Cardiac septum (tissue), 1 donor: ENCODE measurements around the gene HEATR3. TPM values are rescaled to one million over a fixed set of nuclear protein-coding genes. Genes with fewer than 3 reads are reported as not detected.

Experiments
- DNase-seq: peaks from one replicate; pipeline ENCODE4 v3.0.0-alpha.2; 2020; ENCODE audit warnings: low spot score
- intact Hi-C: fragments of 100-400 bp; cut with DNase I; formaldehyde crosslinking; loops from one replicate; pipeline ENCODE4 v1.14.0; 2022
- long read RNA-seq: library from polyadenylated mRNA; unstranded; transcript quantifications from one replicate; pipeline ENCODE4 v2.0.0, GENCODE V29; 2021
- total RNA-seq: library from RNA; stranded (reverse); fragmentation: NEBNext Ultra II Directional; extraction: Animal tissue kit (Norgen Biotek cat#: 25700); gene quantifications from one replicate; pipeline ENCODE4 v1.2.1, GENCODE V29; 2021
- donor health status: DM: no; HTN: no; CAD: no.

HEATR3 gene, protein sequence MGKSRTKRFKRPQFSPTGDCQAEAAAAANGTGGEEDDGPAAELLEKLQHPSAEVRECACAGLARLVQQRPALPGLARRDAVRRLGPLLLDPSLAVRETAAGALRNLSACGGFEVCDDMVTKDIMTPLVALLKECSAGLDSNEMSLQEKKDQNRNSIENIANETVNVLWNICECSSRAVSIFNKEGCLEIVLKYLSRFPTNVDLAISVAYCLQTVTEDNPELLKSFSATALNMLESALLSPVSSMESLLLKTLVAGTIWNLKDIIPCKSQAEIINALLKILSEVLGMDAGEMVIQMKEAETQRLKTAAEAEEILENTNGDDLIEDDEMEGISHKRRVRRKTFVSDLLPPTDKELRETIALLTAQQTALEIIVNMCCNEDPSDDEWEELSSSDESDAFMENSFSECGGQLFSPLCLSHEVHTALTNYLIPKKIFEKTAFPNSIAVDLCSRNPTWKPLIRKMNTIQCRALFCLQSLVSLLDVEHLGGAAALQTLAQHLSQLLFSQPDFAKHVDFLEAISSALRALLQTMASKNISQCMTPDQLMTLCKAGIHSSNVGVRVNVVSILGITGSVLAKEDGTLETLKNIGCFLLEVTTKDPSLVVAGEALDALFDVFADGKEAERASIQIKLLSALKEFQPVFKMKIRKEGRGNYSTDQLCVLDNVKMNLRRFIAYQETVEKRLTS
- total RNA-seq, result 10.3 TPM
- long read RNA-seq, partial matches to known transcripts, result 0 of 2 reads
- long read RNA-seq, other reads (novel, unspliced or antisense), result 1 of 2 reads

DNA sequence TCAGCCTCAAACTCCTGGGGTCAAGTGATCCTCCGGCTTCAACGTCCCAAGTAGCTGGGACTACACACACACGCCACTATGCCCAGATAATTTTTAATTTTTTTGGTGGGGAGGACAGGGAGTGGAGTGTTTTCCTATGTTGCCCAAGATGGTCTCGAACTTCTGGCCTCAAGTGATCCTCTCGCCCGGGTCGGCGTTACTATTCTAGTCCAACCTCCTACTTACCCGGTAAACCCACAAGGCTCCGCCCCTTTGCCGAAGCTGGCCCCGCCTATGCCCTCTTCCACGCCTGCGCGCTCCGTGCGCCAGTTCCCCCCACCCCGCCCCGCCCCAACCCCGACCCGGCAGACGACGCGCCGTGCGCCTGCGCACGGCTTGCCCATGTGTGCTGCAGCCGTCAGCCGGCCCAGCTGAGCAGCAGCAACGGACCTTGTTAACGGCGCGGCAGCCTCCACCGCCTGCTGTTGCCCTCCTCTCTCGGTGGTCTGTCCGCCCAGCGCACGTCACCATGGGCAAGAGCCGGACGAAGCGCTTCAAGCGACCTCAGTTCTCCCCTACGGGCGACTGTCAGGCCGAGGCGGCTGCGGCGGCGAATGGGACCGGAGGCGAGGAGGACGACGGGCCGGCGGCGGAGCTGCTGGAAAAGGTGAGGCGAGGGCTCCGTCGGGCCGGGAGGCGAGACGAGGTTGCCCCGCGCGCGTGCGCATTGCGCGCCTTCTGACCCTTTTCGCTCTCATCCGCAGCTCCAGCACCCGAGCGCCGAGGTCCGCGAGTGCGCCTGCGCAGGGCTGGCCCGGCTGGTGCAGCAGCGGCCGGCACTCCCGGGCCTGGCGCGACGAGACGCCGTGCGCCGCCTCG is at the start of gene HEATR3:
Gene HEATR3 (plus strand): TSS at position 347 of the 858 bp plus-strand sequence. CDS start 162 bp downstream, at position 509.
- peak; percentile 98 for DNase-seq
- intact Hi-C loops, result loop anchor here (2.0 kb wide), 3 partner anchors 41 to 145 kb away; partner anchors contain the start of gene CNEP1R1

DNA sequence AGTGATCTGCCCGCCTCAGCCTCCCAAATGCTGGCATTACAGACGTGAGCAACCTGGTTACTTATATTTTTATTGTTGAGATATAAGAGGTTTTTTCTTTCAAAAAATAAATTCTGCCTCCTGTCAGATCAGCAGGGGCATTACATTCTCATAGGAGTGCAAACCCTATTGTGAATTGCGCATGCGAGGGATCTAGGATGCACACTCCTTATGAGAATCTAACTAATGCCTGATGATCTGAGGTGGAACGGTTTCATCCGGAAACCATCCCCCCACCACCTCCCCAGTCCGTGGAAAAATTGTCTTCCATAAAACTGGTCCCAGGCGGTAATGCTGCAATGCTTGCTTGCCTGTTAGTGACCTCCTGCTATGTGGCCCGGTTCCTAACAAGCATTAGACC is 48.2 kb upstream of the HEATR3 start:
- intact Hi-C loops, result no loop called here
- DNase-seq, result no peak

DNA sequence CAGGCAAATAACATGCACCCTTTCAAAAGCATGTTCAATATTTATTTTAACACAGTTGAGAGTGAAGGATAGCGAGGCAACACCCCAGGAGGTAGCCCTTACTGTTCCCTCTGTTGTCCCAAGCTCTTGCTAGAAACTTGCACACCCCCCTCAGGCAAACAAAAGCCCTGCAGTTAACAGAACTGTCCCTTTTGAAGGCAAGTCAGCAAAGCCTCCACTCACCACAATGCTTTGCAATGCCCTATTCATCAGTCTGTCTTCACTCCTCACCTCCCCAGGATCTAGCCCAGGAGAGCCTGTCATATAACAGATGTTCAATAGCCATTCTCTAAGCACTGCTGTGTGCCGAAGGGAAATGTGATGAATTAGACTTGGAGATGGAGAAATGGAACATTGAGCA is 44.2 kb upstream of the HEATR3 start:
- intact Hi-C loops, result loop anchor here (10.0 kb wide), 2 partner anchors 343 to 643 kb away; partner anchors contain the start of gene BRD7
- DNase-seq, result no peak

DNA sequence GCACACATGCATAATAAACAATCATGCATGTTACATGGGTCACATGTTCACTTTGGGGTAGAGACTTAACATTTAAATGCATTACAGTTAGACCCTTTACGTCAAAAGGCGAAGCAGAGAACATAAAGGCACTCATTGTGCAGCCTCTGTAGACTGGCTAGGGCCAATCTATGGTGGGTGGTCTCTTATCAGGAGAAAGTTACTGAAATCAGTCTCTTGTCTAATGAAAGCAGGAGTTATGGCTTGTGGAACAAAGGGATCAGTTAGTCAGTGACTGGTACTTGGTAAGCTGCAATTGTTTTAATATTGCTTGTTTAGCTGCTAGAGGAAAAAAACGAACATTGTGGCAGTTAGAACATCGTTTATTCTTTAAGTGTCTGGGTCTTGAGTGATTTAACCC is 42.1 kb upstream of the HEATR3 start:
- no peak for DNase-seq
- intact Hi-C loops, result loop anchor here (2.0 to 10.0 kb wide), 4 partner anchors 43 to 641 kb away; partner anchors contain the start of gene BRD7

DNA sequence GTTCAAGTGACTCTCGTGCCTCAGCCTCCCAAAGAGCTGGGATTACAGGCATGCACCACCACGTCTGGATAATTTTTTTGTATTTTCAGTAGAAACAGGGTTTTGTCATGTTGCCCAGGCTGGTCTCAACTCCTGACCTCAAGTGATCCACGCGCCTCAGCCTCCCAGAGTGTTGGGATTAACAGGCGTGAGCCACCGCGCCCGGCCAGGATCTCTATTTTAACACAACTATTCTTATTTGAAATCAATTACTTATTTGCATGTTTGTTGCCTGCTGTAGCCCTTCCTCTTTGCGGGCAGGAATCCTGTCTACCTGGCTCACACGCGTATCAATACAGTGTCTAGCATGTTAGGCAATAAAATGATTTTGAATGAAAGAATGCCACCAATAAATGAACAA is 41.6 kb upstream of the HEATR3 start:
- DNase-seq, result no peak

DNA sequence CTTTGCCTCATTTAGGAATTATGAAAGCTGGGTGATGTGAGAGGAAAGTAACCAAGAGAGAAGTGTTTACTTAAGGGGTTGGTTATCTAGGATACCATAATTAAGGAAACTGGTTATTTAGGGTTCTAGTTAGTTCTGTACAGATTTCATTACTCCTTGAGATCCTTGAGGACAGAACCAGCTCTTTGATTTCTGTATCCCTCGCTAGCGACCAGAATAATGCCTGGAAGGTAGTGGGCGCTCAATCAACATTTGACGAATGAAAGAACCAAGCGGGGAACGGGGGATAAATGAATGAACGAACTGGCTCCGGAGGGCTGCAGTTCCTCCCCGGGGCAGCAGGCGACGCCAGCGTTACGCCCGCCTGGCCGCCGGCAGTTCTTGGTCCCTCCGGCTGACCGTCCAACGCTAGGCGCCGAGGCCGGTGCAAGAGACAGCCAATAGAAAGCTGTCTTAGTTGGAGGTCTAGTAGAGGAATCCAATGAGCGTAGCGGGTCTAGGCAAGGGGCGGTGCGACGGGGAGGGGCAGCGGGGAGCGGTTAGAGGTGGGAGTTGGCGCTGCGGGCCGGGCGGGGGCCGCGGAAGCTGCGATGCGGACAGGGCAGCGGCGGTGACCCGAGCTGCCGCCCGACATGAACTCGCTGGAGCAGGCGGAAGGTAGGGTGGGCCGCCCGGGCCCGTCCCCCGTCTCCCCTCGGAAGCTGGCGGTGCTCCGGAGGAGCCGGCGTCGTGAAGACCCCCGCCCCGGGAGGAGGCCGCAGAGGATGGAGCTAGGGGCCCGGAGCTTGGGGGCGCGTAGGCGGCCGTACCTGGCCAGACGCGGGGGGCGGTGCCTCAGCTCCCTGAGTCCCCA is 40.9 kb upstream of the HEATR3 start, which contains the start of gene CNEP1R1:
Gene CNEP1R1 (plus strand): TSS at position 542 of the 853 bp plus-strand sequence. CDS start 91 bp downstream, at position 633.
- intact Hi-C loops, result loop anchor here (2.0 to 10.0 kb wide), 5 partner anchors 42 to 640 kb away; partner anchors contain the start of genes BRD7 and TENT4B
- peak; percentile 96 for DNase-seq

More for the DNA sequence above, 41.6 kb upstream of the HEATR3 start:
- intact Hi-C loops, result loop anchor here (2.0 to 10.0 kb wide), 4 partner anchors 43 to 641 kb away; partner anchors contain the start of gene BRD7

DNA sequence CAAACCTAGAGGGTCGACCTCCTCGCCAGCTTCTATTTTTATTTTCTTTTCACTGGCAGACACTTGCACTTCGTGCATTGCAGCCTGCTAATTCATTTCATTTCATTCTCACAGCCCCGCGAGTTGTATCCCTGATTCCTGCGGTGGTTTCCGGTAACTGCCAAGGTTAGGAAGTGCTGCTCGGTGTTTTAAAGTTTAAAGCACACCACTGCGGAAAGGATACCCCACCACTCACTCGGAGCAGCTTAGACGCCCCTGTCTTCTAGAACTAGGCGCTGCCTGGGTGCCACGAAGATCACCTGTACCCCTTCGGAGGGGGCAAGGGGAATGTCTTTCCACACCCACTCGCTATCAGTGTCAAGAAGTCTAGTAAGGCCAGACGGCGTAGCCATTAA is 40.2 kb upstream of the HEATR3 start:
- intact Hi-C loops, result loop anchor here (2.0 to 10.0 kb wide), 5 partner anchors 41 to 639 kb away; partner anchors contain the start of genes BRD7 and TENT4B
- no peak for DNase-seq

DNA sequence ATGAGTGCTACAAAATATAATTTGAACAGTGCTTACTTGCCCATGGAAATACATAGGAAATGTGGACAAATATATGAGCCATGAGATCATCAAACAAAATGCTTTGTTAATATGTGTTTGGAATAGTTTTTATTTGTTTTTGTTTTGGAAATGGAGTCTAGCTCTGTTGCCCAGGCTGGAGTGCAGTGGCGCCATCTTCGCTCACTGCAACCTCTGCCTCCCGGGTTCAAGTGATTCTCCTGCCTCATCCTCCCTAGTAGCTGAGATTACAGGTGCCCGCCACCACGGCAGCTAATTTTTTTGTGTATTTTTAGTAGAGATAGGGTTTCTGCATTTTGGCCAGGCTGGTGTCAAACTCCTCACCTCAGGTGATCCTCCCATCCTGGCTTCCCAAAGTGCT is 37.9 kb upstream of the HEATR3 start:
- DNase-seq, result no peak

DNA sequence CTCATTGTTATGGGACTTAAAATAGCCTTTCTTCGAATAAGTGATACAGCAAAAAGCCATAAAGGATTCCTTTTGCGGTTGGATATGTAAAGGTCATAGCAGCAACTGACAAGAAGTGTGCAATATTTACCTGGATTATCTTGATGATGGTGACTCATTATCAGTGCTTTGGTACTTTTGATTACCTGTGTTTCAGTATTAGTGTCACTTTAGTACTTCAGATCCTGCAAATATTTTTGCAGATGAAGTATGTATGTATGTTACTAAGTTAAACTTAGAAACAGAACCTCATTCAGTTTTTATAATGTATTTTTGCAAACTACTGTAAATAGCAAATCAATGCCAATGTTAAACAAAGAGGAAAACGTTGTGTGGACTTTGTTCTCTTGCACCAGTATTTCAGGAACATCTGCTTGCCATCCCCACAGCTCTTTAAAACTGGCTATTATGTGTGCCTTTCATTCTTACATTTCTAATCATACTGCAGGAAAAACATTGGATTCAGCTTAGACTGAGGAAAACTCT is 30.2 kb upstream of the HEATR3 start:
- no peak for DNase-seq
- intact Hi-C loops, result no loop called here

More for the DNA sequence above, 37.9 kb upstream of the HEATR3 start:
- intact Hi-C loops, result loop anchor here (5.0 to 10.0 kb wide), 3 partner anchors 124 to 637 kb away; partner anchors contain the start of genes BRD7 and TENT4B

DNA sequence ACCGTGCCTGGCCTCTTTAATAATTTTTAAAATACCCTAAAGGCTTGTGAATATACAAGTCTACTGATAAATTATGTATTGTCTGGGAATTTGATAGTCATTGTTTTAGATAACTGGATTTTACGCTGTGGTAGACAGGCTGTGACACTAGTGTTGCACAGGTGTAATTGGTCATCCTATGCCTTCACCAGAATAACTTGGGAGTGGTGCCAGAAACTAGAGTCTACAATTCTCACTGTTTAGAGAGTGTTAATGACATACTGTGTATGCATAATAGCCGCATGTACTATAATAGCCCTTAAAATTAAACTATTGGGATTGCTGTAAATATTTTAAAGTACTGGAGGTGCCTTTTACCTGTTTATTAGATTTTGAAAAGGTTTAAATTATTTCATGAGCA is 29.3 kb upstream of the HEATR3 start:
- DNase-seq, result no peak
- intact Hi-C loops, result no loop called here

DNA sequence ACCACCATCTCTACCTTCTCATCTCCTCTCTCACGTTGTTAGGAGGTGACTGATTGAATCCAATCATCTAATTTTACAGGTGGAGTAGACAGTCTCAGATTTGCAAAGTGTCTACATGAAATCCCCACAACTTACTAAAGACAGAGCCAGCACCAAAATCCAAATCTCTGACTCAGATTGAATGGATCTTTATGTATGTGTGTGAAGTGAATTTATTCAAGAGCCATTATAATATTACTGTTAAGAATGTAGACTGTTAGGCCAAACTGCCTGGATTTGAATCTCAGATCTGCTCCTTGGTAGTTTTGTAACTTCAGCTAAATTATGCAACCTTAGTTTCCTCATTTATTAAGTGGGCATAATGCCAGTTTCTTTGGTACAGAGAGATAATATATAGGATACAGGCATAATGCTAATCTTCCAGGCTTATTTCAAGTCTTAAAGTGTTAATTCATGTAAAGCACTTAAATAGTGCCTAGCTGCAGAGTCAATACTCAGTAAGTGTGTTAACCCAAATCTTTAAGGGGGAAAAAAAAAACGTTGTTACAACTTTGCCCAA is 28.0 kb upstream of the HEATR3 start:
- intact Hi-C loops, result no loop called here
- DNase-seq, result no peak

DNA sequence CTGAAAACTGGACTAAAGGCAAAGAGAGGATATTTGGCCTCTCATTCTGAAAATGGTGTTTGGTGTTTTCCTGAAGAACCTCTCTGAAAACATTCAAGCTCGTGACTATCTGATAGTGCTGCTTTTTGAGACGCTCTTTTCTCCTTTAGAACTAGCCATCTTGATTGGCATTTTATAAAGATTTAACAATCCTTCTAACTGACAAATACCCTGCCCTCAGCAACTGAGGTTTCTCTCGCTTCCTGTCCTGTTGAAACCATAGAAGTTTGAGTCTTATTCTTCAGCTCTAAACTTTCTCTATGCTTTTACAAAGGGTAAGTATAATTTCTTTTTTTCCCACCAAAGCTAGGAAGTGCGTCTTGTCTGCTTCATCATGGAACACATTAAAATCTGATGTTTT is 27.5 kb upstream of the HEATR3 start:
- intact Hi-C loops, result no loop called here
- DNase-seq, result no peak

DNA sequence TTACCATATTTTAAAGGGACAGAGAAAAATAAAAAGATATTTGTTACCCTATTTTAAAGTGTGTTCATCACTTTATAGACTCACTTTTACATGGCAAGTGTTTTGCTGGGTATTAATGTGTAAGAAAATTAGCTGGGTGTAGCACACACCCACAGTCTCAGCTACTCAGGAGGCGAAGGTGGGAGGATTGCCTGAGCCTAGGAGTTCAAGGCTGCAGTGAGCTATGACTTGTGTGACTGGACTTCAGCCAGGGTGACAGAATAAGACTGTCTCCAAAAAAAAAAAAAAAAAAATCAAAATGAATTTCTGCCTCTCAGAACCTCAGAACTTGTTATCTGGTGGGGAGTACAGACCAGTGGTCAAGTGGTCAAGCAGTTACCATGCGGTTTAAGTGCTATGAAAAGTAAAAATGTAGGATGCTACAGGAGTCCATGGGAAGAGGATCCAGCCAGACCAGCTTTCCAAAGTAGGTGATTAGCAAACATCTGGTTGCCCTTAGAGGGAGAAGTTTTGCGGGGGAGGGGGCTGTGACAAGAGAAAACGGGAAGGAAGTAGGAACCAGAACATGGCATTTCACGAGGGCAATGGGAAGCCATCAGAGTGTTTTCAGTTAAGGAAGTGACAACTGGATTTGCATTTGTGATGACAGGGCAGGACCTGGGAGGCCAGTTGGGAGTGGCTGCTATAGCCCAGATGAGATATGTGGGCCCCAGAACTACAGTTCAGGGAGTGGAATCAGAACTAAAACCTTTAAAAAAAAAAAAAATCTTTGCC is 26.8 kb upstream of the HEATR3 start:
- intact Hi-C loops, result no loop called here
- DNase-seq, result peak; percentile 81

DNA sequence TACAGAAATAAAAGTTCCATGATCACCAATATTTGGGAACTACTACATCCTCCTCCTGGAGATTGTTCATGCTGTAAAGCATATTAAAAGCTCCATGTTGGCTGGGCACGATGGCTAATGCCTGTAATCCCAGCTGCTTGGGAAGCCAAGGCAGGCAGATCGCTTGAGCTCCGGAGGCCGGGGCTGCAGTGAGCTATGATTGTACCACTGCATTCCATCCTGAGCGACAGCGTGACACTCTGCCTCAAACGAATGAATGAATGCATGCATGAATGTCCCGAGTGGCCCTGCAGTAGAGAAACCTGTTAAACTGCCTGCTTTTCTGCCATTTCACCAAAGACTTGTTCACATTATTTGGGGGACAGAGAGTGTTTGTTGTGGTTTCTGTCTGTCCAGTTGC is 25.8 kb upstream of the HEATR3 start:
- no peak for DNase-seq
- intact Hi-C loops, result no loop called here

DNA sequence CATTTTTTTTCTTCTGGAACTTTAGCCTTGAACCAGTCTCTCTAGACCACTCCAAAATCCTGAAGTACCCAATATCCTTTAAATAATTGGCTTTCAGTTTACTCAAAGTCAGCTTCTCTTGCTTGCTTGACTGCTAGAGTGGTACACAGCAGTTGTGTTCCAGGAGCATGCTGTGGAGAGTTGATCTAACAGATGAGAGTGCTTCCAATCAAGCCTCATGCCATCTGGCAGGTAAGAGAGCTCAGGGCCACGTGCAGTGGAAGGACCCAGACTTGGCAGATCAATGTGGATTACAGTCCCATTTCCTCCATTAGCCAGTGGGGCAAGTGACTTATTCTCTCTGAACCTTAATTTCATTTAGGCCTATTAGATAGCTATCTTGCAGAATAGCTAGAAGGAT is 25.1 kb upstream of the HEATR3 start:
- intact Hi-C loops, result no loop called here
- no peak for DNase-seq

DNA sequence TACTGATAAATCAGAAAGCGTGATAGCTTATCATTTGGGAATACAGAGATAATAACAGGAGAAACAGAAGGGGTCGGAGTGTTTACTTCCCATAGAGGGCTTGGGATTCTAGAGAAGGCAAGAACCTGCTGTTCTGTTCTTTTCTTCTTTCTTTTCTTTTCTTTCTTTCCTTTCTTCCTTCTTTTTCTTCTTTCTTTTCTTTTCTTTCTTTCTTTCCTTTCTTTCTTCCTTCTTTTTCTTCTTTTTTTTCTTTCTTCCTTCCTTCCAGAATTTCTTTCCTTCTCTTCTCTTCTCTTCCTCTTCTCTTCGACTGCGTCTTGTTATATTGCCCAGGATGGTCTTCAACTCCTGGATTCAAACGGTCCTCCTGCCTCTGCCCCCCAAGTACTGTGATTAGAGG is 22.4 kb upstream of the HEATR3 start:
- intact Hi-C loops, result no loop called here
- no peak for DNase-seq

DNA sequence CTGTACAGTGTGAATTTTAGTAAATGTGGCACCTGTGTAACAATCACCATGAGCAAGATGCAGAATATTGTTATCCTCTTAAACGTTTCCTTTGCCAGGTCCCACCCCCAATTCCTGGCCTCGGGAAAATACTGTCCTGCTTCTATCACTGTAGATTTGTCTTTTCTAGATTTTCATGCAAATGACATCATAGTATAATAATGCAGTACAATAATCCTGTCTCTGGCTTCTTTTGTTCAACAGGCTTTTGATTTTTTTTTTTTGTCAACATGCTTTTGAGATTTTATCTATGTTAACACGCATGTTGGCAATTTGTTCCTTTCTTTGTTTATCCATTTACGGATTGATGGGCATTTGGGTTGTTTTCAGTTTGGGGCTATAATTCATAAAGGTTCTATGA is 20.4 kb upstream of the HEATR3 start:
- intact Hi-C loops, result no loop called here
- DNase-seq, result no peak
